Lower leg skin (tissue), 4 donors: Measurements from ENCODE around the gene DIP2C. TPM values are rescaled to one million over a fixed set of nuclear protein-coding genes. Genes with fewer than 3 reads are reported as not detected.

Experiments
- DNase-seq, 2 donors: peaks; one replicate each; pipeline ENCODE4 v3.0.0-alpha.2; 2019; ENCODE audit warnings: low spot score in 2 of 2
- H3K4me3 ChIP-seq: fragments of 200-600 bp; sonication (generic); 2 replicates; pipeline ENCODE4 v1.5.1; 2017; ENCODE audit warnings: mild to moderate bottlenecking, low read depth; ENCODE audit not compliant: poor library complexity, severe bottlenecking
- POLR2A ChIP-seq, 2 donors: fragments of 450-650 bp; IDR thresholded peaks; one replicate each; pipeline ENCODE4 v1.6.1; 2016 to 2017; ENCODE audit warnings: antibody characterized with exemption in 2 of 2, mild to moderate bottlenecking in 1 of 2, moderate library complexity in 1 of 2
- whole genome bisulfite sequencing, 2 donors: methylation state at CpG; one replicate each; pipeline ENCODE4 v1.1.5; 2018; 5-methylcytosine and 5-hydroxymethylcytosine counted together
- intact Hi-C: fragments of 100-400 bp; cut with DNase I; formaldehyde crosslinking; loops from one replicate; pipeline ENCODE4 v1.15.0; 2023; ENCODE audit warnings: low total_unique reads
- total RNA-seq, 4 donors: library from RNA; depleted of rRNA; stranded (reverse); fragments of >200 nt; gene quantifications; one replicate each; pipeline ENCODE4 v1.1.0, GENCODE V29; 2016
- TF ChIP-seq, protein P1 (sequence below), 3 donors: fragments of 450-650 bp; IDR thresholded peaks; one replicate each; pipeline ENCODE4 v1.5.1; 2016; ENCODE audit warnings: antibody characterized with exemption in 3 of 3, mild to moderate bottlenecking in 3 of 3, moderate library complexity in 2 of 3

The DIP2C gene
- total RNA-seq, 4 donors from 2014 or later: 6.2 to 14.7 (median 10.6) TPM

DNA sequence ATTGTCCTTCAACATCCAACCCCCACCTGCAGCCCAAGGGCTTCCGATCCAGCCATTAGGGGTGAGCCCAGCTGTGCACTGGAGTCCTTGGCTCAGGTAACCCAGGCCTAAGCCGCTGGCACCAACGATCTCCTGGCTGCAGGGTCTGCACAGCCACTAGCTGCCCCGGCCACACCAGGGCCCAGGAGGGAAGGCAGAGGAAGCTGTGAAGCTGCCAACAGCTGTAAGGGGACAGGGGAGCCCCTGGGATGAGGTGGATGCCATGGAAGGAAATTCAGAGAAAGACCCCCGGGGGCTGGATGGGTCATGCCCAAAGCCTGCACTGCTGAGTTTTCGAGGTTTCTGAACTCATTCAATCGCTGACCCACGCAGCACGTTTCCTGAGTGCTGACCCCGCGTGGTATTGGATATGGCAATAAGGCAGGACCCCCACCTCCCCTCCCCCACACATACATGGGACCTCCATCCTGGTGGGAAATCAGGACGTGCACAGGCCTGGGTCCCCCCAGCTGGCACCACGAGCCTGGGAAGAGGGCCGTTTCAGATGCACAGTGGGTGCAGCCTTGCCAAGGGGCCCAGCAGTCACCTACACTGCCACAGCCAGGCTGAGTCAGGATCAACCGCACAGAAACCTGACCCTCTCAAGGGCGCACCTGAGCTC is 170.3 kb downstream of the DIP2C start:
- TF ChIP-seq POLR2A (IDR thresholded peaks at IDR 0.05): no peak
- TF ChIP-seq, protein P1, sequence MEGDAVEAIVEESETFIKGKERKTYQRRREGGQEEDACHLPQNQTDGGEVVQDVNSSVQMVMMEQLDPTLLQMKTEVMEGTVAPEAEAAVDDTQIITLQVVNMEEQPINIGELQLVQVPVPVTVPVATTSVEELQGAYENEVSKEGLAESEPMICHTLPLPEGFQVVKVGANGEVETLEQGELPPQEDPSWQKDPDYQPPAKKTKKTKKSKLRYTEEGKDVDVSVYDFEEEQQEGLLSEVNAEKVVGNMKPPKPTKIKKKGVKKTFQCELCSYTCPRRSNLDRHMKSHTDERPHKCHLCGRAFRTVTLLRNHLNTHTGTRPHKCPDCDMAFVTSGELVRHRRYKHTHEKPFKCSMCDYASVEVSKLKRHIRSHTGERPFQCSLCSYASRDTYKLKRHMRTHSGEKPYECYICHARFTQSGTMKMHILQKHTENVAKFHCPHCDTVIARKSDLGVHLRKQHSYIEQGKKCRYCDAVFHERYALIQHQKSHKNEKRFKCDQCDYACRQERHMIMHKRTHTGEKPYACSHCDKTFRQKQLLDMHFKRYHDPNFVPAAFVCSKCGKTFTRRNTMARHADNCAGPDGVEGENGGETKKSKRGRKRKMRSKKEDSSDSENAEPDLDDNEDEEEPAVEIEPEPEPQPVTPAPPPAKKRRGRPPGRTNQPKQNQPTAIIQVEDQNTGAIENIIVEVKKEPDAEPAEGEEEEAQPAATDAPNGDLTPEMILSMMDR (IDR thresholded peaks at IDR 0.05): no peak
- H3K4me3 ChIP-seq: no peak overlapping the region
- 88 to 94% methylated on average over 16 of the region's 16 CpGs for WGBS, 2 donors
- DNase-seq: no peak
- intact Hi-C loops: no loop called here

- WGBS, 2 donors: 76 to 86% methylated on average over 11 to 15 of the region's 15 CpGs
- no peak overlapping the region for H3K4me3 ChIP-seq
- DNase-seq: no peak
- TF ChIP-seq POLR2A (IDR thresholded peaks at IDR 0.05): no peak
- TF ChIP-seq, protein P1 (IDR thresholded peaks at IDR 0.05): no peak
- intact Hi-C loops: no loop called here
Observed at GRCh38 chr10:517872-518475, 171.5 kb downstream of the DIP2C start.

- no peak for DNase-seq
- intact Hi-C loops: no loop called here
- TF ChIP-seq, protein P1 (IDR thresholded peaks at IDR 0.05): no peak
- TF ChIP-seq POLR2A (IDR thresholded peaks at IDR 0.05): no peak
- no peak overlapping the region for H3K4me3 ChIP-seq
- 72 to 75% methylated on average over 11 of the region's 11 CpGs for WGBS, 2 donors
Observed at GRCh38 chr10:517241-517830, 172.1 kb downstream of the DIP2C start.

DNA sequence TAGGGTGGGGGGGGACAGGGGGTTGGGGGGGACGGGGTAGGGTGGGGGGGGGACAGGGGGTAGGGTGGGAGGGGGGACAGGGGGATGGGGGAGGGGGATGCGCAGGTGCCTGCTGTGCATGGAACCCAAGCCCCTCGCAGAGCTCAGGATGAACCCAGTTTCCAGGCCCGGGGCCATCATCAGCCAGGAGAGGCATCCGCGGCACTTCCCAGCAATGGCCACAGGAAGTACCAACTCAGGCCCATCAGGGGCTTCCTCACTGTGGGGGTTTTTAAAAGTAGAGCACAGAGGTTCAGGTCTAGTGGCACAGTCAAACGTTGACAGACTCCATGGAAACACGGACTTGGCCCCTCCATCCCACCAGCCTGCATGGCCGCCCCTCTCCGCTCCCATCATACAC is 172.7 kb downstream of the DIP2C start:
- no peak for DNase-seq
- intact Hi-C loops: no loop called here
- no peak for TF ChIP-seq POLR2A (IDR thresholded peaks at IDR 0.05)
- TF ChIP-seq, protein P1 (IDR thresholded peaks at IDR 0.05): no peak
- 81 to 84% methylated on average over 7 to 9 of the region's 10 CpGs for WGBS, 2 donors
- no peak overlapping the region for H3K4me3 ChIP-seq

DNA sequence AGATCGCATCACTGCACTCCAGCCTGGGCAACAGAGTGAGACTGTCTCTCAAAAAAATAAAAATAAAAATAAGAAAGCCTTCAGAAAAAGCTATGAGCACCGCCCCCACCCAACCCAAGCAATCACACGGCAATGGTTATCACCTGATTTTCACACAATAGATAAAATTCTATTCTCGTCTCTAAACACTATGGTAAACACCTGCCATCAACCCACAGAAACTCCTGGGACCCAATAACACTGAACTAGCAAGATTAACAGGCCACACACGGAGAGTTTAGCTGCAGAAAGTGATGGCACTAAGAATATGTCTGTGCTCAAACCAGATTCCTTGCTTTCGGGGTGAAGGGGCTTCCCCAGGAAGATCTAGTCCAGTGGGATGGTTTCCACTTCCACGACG is 173.8 kb downstream of the DIP2C start:
- TF ChIP-seq, protein P1 (IDR thresholded peaks at IDR 0.05): no peak
- no peak for TF ChIP-seq POLR2A (IDR thresholded peaks at IDR 0.05)
- no peak for DNase-seq
- WGBS, 2 donors: 84 to 89% methylated on average over 8 of the region's 8 CpGs
- H3K4me3 ChIP-seq: no peak overlapping the region
- intact Hi-C loops: no loop called here
